ENCODE data around the gene PHETA2.
"Not testable (repeated sequence)": the region's sequence is repeated elsewhere in the genome, so short reads cannot be mapped to it uniquely, and the experiment has no call there.

DNA sequence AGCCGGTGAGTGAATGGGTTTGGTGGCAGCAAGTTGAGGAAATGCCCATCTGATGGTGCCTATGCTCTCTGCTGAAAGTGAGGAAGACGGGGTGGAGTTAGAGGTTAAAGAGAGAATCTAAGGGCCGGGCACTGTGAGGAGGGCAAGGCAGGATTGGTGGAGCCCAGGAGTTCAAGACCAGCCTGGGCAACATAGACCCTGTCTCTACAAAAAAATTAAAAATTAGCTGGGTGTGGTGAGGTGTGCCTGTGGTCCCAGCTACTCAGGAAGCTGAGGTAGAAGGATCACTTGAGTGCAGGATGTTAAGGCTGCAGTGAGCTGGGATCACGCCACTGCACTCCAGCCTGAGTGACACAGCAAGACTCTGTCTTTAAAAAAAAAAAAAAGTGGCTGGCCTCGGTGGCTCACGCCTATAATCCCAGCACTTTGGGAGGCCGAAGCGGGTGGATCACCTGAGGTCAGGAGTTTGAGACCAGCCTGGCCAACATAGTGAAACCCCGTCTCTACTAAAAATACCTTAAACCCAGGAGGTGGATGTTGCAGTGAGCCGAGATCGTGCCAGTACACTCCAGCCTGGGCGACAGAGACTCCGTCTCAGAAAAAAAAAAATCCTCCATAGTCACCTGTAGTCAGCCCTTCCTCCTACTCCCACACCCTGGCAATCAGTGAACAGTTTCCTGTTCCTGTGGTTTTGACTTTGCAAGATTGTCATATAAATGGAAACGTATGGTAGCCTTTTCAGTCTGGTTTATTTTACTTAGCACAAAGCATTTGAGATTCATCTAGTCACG lies 46.4 kb downstream of the PHETA2 start:
- TF ChIP-seq, protein P1, sequence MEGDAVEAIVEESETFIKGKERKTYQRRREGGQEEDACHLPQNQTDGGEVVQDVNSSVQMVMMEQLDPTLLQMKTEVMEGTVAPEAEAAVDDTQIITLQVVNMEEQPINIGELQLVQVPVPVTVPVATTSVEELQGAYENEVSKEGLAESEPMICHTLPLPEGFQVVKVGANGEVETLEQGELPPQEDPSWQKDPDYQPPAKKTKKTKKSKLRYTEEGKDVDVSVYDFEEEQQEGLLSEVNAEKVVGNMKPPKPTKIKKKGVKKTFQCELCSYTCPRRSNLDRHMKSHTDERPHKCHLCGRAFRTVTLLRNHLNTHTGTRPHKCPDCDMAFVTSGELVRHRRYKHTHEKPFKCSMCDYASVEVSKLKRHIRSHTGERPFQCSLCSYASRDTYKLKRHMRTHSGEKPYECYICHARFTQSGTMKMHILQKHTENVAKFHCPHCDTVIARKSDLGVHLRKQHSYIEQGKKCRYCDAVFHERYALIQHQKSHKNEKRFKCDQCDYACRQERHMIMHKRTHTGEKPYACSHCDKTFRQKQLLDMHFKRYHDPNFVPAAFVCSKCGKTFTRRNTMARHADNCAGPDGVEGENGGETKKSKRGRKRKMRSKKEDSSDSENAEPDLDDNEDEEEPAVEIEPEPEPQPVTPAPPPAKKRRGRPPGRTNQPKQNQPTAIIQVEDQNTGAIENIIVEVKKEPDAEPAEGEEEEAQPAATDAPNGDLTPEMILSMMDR (IDR thresholded peaks at IDR 0.05; ENCODE audit: extremely low read depth in 1 of 2, insufficient read depth in 1 of 2, low read depth in 1 of 2, low read length in 2 of 2): not testable (repeated sequence)
- TF ChIP-seq GATA2 (IDR thresholded peaks at IDR 0.05; ENCODE audit: insufficient read depth, insufficient read length, low read depth, low read length); POLR2A (IDR thresholded peaks at IDR 0.05; ENCODE audit: low read depth, low read length); MYC (IDR thresholded peaks at IDR 0.05; ENCODE audit: low read depth, low read length); JUN (IDR thresholded peaks at IDR 0.05; ENCODE audit: borderline replicate concordance, insufficient read depth, insufficient read length, low read depth); POLR2AphosphoS5 (IDR thresholded peaks at IDR 0.05; ENCODE audit: insufficient read depth, low read depth, low read length); EZH2 (IDR thresholded peaks at IDR 0.05; ENCODE audit: borderline replicate concordance, low read depth, low read length, severe bottlenecking): not testable (repeated sequence)

All from endothelial cell of umbilical vein (primary cell).